HG03060 (cell line): Measurements from ENCODE around the gene SLC44A1.
A peak's percentile ranks its signal among the peaks of the same experiment; 100 is the strongest.

Source experiments
- ATAC-seq: cut with Tn5 transposase; IDR thresholded peaks from one replicate; pipeline ENCODE4 v1.9.1; 2021; ENCODE audit warnings: low read depth, moderate number of reproducible peaks; ENCODE audit not compliant: unreplicated experiment

SLC44A1 gene

GRCh38 chr9:105244003-105244733 lies at the start of gene SLC44A1:
Gene SLC44A1 (plus strand): TSS chr9:105244651. CDS start chr9:105244869, 218 bp downstream.
- ATAC-seq = peak; percentile 60

GRCh38 chr9:105195259-105195658 lies 49.2 kb upstream of the SLC44A1 start:
- ATAC-seq = no peak

GRCh38 chr9:105198023-105198422 lies 46.4 kb upstream of the SLC44A1 start:
- ATAC-seq = no peak

- no peak for ATAC-seq
Measured at GRCh38 chr9:105198865-105199264, 45.6 kb upstream of the SLC44A1 start.

GRCh38 chr9:105204416-105204815 lies 40.0 kb upstream of the SLC44A1 start:
- ATAC-seq = no peak

GRCh38 chr9:105205787-105206495 lies 38.5 kb upstream of the SLC44A1 start:
- no peak for ATAC-seq

- no peak for ATAC-seq
Measured at GRCh38 chr9:105206496-105206820, 38.0 kb upstream of the SLC44A1 start.

GRCh38 chr9:105206821-105207699 lies 37.4 kb upstream of the SLC44A1 start:
- no peak for ATAC-seq

GRCh38 chr9:105216440-105217178 lies 27.8 kb upstream of the SLC44A1 start:
- no peak for ATAC-seq

GRCh38 chr9:105218673-105219072 lies 25.8 kb upstream of the SLC44A1 start:
- no peak for ATAC-seq

GRCh38 chr9:105219291-105219805 lies 25.1 kb upstream of the SLC44A1 start:
- ATAC-seq = no peak

- ATAC-seq = no peak
Measured at GRCh38 chr9:105220451-105220850, 24.0 kb upstream of the SLC44A1 start.

GRCh38 chr9:105223544-105224140 lies 20.8 kb upstream of the SLC44A1 start:
- ATAC-seq = no peak

GRCh38 chr9:105226055-105226454 lies 18.4 kb upstream of the SLC44A1 start:
- no peak for ATAC-seq

- ATAC-seq = no peak
Measured at GRCh38 chr9:105232207-105232606, 12.2 kb upstream of the SLC44A1 start.

- ATAC-seq = no peak
Measured at GRCh38 chr9:105233873-105234272, 10.6 kb upstream of the SLC44A1 start.

- ATAC-seq = no peak
Measured at GRCh38 chr9:105236261-105236660, 8.2 kb upstream of the SLC44A1 start.

GRCh38 chr9:105237246-105237645 lies 7.2 kb upstream of the SLC44A1 start:
- no peak for ATAC-seq

GRCh38 chr9:105238302-105238701 lies 6.1 kb upstream of the SLC44A1 start:
- ATAC-seq = no peak
